ENCODE measurements around the gene C3orf18. TPM values are rescaled to one million over a fixed set of nuclear protein-coding genes. Genes with fewer than 3 reads are reported as not detected.

C3orf18 gene
- total and polyA plus RNA-seq, 2 experiments from 2014 or later: 2.4 to 7.7 TPM

DNA sequence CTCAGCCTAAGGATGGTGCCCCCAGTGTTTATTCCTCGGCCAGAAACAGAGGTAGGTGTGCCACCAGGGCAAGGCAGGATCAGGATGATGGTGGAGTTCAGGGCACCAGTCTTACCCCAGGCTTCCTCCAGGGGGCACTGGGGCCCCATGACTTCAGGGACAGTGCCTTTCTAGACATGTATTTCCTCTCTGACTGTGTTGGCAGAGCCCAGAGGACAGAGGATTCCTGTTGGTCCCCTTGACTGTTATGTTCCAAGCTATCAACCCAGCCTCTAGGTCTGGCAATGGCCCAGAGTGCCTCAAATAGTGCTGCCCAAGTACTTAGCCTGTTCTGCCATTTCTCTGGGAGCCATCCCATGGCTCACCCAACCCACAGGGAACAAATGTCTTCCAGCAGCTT lies 4.6 kb upstream of the C3orf18 start (continued):
- TF ChIP-seq, protein P1, sequence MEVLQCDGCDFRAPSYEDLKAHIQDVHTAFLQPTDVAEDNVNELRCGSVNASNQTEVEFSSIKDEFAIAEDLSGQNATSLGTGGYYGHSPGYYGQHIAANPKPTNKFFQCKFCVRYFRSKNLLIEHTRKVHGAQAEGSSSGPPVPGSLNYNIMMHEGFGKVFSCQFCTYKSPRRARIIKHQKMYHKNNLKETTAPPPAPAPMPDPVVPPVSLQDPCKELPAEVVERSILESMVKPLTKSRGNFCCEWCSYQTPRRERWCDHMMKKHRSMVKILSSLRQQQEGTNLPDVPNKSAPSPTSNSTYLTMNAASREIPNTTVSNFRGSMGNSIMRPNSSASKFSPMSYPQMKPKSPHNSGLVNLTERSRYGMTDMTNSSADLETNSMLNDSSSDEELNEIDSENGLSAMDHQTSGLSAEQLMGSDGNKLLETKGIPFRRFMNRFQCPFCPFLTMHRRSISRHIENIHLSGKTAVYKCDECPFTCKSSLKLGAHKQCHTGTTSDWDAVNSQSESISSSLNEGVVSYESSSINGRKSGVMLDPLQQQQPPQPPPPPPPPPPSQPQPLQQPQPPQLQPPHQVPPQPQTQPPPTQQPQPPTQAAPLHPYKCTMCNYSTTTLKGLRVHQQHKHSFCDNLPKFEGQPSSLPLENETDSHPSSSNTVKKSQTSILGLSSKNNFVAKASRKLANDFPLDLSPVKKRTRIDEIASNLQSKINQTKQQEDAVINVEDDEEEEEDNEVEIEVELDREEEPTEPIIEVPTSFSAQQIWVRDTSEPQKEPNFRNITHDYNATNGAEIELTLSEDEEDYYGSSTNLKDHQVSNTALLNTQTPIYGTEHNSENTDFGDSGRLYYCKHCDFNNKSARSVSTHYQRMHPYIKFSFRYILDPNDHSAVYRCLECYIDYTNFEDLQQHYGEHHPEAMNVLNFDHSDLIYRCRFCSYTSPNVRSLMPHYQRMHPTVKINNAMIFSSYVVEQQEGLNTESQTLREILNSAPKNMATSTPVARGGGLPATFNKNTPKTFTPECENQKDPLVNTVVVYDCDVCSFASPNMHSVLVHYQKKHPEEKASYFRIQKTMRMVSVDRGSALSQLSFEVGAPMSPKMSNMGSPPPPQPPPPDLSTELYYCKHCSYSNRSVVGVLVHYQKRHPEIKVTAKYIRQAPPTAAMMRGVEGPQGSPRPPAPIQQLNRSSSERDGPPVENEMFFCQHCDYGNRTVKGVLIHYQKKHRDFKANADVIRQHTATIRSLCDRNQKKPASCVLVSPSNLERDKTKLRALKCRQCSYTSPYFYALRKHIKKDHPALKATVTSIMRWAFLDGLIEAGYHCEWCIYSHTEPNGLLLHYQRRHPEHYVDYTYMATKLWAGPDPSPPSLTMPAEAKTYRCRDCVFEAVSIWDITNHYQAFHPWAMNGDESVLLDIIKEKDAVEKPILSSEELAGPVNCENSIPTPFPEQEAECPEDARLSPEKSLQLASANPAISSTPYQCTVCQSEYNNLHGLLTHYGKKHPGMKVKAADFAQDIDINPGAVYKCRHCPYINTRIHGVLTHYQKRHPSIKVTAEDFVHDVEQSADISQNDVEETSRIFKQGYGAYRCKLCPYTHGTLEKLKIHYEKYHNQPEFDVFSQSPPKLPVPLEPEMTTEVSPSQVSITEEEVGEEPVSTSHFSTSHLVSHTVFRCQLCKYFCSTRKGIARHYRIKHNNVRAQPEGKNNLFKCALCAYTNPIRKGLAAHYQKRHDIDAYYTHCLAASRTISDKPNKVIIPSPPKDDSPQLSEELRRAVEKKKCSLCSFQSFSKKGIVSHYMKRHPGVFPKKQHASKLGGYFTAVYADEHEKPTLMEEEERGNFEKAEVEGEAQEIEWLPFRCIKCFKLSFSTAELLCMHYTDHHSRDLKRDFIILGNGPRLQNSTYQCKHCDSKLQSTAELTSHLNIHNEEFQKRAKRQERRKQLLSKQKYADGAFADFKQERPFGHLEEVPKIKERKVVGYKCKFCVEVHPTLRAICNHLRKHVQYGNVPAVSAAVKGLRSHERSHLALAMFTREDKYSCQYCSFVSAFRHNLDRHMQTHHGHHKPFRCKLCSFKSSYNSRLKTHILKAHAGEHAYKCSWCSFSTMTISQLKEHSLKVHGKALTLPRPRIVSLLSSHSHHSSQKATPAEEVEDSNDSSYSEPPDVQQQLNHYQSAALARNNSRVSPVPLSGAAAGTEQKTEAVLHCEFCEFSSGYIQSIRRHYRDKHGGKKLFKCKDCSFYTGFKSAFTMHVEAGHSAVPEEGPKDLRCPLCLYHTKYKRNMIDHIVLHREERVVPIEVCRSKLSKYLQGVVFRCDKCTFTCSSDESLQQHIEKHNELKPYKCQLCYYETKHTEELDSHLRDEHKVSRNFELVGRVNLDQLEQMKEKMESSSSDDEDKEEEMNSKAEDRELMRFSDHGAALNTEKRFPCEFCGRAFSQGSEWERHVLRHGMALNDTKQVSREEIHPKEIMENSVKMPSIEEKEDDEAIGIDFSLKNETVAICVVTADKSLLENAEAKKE (CRISPR knock-in tag; IDR thresholded peaks at IDR 0.05): no peak
- TF ChIP-seq ZNF114 (CRISPR knock-in tag; IDR thresholded peaks at IDR 0.05) (no peak), JUNB (IDR thresholded peaks at IDR 0.05; ENCODE audit: unreplicated experiment) (no peak), EZH2 (IDR thresholded peaks at IDR 0.05; ENCODE audit: low read depth, unreplicated experiment) (no peak)

GRCh38 chr3:50571486-50571885 lies 3.9 kb upstream of the C3orf18 start:
- ATAC-seq (no peak), DNase-seq (ENCODE audit: low spot score) (no peak)
- Histone ChIP-seq H3K36me3 (ENCODE audit: insufficient read depth) (no peaks in the 10 kb centered on the region), H3K4me1 (ENCODE audit: insufficient read depth) (no peaks in the 10 kb centered on the region; the same call in 1 of the 2 replicates), H2AFZ (no peak overlapping the region), H4K20me1 (replicated peaks; ENCODE audit: insufficient read depth) (no peaks in the 10 kb centered on the region), H3F3A (replicated peaks; ENCODE audit: low read depth) (peaks cover 17% of the 10 kb centered on the region), H3K4me2 (no peak overlapping the region), H3K9me2 (ENCODE audit: insufficient read depth) (no peaks in the 10 kb centered on the region), H3K27ac (ENCODE audit: low read depth) (no peak overlapping the region), H3K27me3 (ENCODE audit: insufficient read depth) (peaks cover 8% of the 10 kb centered on the region; the same call in 1 of the 2 replicates), H3K4me3 (no peak overlapping the region), H3K79me2 (replicated peaks; ENCODE audit: insufficient read depth) (peaks cover 7% of the 10 kb centered on the region; the same call in 1 of the 2 replicates)
- Mint-ChIP-seq H3K36me3 (ENCODE audit: low read depth) (no peaks in the 10 kb centered on the region), H3K4me3 (no peak overlapping the region), H3K4me1 (peaks cover 9% of the 10 kb centered on the region; the same call in 2 of the 3 replicates), H3K27me3 (ENCODE audit: insufficient read depth, low read depth, poor library complexity) (peaks cover 9% of the 10 kb centered on the region), H3K9me3 (no peaks in the 10 kb centered on the region), H3K27ac (no peak overlapping the region)
- TF ChIP-seq JUNB (IDR thresholded peaks at IDR 0.05; ENCODE audit: unreplicated experiment) (no peak), EZH2 (IDR thresholded peaks at IDR 0.05; ENCODE audit: low read depth, unreplicated experiment) (no peak), ZNF114 (CRISPR knock-in tag; IDR thresholded peaks at IDR 0.05) (no peak), CREB1 (CRISPR knock-in tag; IDR thresholded peaks at IDR 0.05; ENCODE audit: low read depth) (no peak)
- TF ChIP-seq, protein P2, sequence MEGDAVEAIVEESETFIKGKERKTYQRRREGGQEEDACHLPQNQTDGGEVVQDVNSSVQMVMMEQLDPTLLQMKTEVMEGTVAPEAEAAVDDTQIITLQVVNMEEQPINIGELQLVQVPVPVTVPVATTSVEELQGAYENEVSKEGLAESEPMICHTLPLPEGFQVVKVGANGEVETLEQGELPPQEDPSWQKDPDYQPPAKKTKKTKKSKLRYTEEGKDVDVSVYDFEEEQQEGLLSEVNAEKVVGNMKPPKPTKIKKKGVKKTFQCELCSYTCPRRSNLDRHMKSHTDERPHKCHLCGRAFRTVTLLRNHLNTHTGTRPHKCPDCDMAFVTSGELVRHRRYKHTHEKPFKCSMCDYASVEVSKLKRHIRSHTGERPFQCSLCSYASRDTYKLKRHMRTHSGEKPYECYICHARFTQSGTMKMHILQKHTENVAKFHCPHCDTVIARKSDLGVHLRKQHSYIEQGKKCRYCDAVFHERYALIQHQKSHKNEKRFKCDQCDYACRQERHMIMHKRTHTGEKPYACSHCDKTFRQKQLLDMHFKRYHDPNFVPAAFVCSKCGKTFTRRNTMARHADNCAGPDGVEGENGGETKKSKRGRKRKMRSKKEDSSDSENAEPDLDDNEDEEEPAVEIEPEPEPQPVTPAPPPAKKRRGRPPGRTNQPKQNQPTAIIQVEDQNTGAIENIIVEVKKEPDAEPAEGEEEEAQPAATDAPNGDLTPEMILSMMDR (conservative IDR thresholded peaks at IDR 0.05; ENCODE audit: low read depth in 2 of 2): no peak

All from GM23338 (cell line).